Stimulated activated CD8-positive, alpha-beta memory T cell treated with anti-CD3 and anti-CD28 coated beads, Interleukin-15, amount 100 ng/mL, for 4 hours (primary cell): Measurements from ENCODE around the gene COL4A2.

Experiments used
- DNase-seq, 2 donors: peaks; one replicate each; pipeline ENCODE4 v3.0.0-alpha.2; 2020; ENCODE audit warnings: low read depth in 2 of 2

Gene COL4A2

GRCh38 chr13:110402299-110403069, 95.4 kb downstream of the COL4A2 start:
- DNase-seq: no peak

- no peak for DNase-seq
Observed at GRCh38 chr13:110403315-110403714, 96.2 kb downstream of the COL4A2 start.

GRCh38 chr13:110403721-110404120, 96.6 kb downstream of the COL4A2 start:
- DNase-seq: no peak

GRCh38 chr13:110404321-110404720, 97.2 kb downstream of the COL4A2 start:
- no peak for DNase-seq

- no peak for DNase-seq
Observed at GRCh38 chr13:110405597-110406450, 98.7 kb downstream of the COL4A2 start.

GRCh38 chr13:110407021-110407420, 99.9 kb downstream of the COL4A2 start:
- DNase-seq: no peak

GRCh38 chr13:110407531-110407930, 100.4 kb downstream of the COL4A2 start:
- no peak for DNase-seq

GRCh38 chr13:110408286-110408685, 101.2 kb downstream of the COL4A2 start:
- DNase-seq: no peak

GRCh38 chr13:110409581-110409992, 102.5 kb downstream of the COL4A2 start:
- DNase-seq: no peak

GRCh38 chr13:110410000-110410399, 102.9 kb downstream of the COL4A2 start:
- no peak for DNase-seq

GRCh38 chr13:110410936-110411687, 104.0 kb downstream of the COL4A2 start:
- no peak for DNase-seq

GRCh38 chr13:110411688-110412059, 104.6 kb downstream of the COL4A2 start:
- DNase-seq: no peak

- DNase-seq: peak; percentile 11 to 13
Observed at GRCh38 chr13:110412132-110412914, 105.2 kb downstream of the COL4A2 start.

GRCh38 chr13:110413016-110413675, 106.1 kb downstream of the COL4A2 start:
- no peak for DNase-seq

- no peak for DNase-seq
Observed at GRCh38 chr13:110413676-110414040, 106.6 kb downstream of the COL4A2 start.

- no peak for DNase-seq
Observed at GRCh38 chr13:110414283-110414682, 107.2 kb downstream of the COL4A2 start.

GRCh38 chr13:110414931-110415330, 107.8 kb downstream of the COL4A2 start:
- no peak for DNase-seq

- no peak for DNase-seq
Observed at GRCh38 chr13:110415669-110416068, 108.6 kb downstream of the COL4A2 start.

GRCh38 chr13:110416131-110417025, 109.3 kb downstream of the COL4A2 start:
- DNase-seq: no peak

- DNase-seq: no peak
Observed at GRCh38 chr13:110418944-110419343, 111.9 kb downstream of the COL4A2 start.
